Esophagus squamous epithelium (tissue), 4 donors: ENCODE data around the gene COL23A1.

ENCODE experiments used
- CTCF ChIP-seq, 6 experiments: fragments of 450-650 bp in 4 of 6; fragments of 200-600 bp in 2 of 6; sonication (generic) in 2 of 6; IDR thresholded peaks; one replicate each; pipeline ENCODE4 v1.5.1; 2016 to 2019; ENCODE audit warnings: antibody characterized with exemption in 6 of 6, mild to moderate bottlenecking in 4 of 6, moderate library complexity in 4 of 6
- POLR2A ChIP-seq, 4 donors: fragments of 450-650 bp; IDR thresholded peaks; one replicate each; pipeline ENCODE4 v1.6.1; 2017; ENCODE audit warnings: antibody characterized with exemption in 4 of 4, mild to moderate bottlenecking in 4 of 4, moderate library complexity in 3 of 4

- TF ChIP-seq CTCF (IDR thresholded peaks at IDR 0.05) = no peak
- no peak for TF ChIP-seq POLR2A (IDR thresholded peaks at IDR 0.05)
Observed at GRCh38 chr5:178383919-178384815, 206.0 kb downstream of the COL23A1 start.
